AG08396 (cell line): ENCODE measurements around the gene TROAP.

Experiments
- DNase-seq: peaks from one replicate; pipeline ENCODE4 v3.0.0; 2012; ENCODE audit warnings: low spot score, mixed read lengths

Gene TROAP

GRCh38 chr12:49342066-49342913 lies 19.2 kb downstream of the TROAP start:
- DNase-seq: peak; percentile 83

GRCh38 chr12:49342914-49343731 lies 20.1 kb downstream of the TROAP start:
- DNase-seq: peak; percentile 42

- DNase-seq: no peak
Observed at GRCh38 chr12:49344486-49345050, 21.5 kb downstream of the TROAP start.

- DNase-seq: peak; percentile 60
Observed at GRCh38 chr12:49345051-49345824, 22.2 kb downstream of the TROAP start.

- DNase-seq: peak; percentile 39
Observed at GRCh38 chr12:49345825-49346658, 23.0 kb downstream of the TROAP start.

GRCh38 chr12:49346659-49347310 lies 23.7 kb downstream of the TROAP start, which contains the start of gene DNAJC22:
TSS of gene DNAJC22 (plus strand) at chr12:49346888. CDS start at chr12:49348873, 1,985 bp downstream.
- DNase-seq: peak; percentile 43

- peak; percentile 95 for DNase-seq
Observed at GRCh38 chr12:49347311-49348193, 24.5 kb downstream of the TROAP start.

- no peak for DNase-seq
Observed at GRCh38 chr12:49348781-49349180, 25.7 kb downstream of the TROAP start.

GRCh38 chr12:49349266-49349665 lies 26.2 kb downstream of the TROAP start:
- DNase-seq: no peak

GRCh38 chr12:49352351-49352750 lies 29.3 kb downstream of the TROAP start:
- no peak for DNase-seq

GRCh38 chr12:49355913-49356312 lies 32.9 kb downstream of the TROAP start:
- DNase-seq: no peak

- DNase-seq: peak; percentile 55
Observed at GRCh38 chr12:49357103-49357678, 34.1 kb downstream of the TROAP start.

- peak; percentile 62 for DNase-seq
Observed at GRCh38 chr12:49358483-49359141, 35.6 kb downstream of the TROAP start.

- DNase-seq: peak; percentile 15
Observed at GRCh38 chr12:49359671-49360070, 36.6 kb downstream of the TROAP start.

- DNase-seq: no peak
Observed at GRCh38 chr12:49362077-49362476, 39.0 kb downstream of the TROAP start.

GRCh38 chr12:49364989-49365388 lies 41.9 kb downstream of the TROAP start:
- DNase-seq: peak; percentile 53

- no peak for DNase-seq
Observed at GRCh38 chr12:49365542-49365941, 42.5 kb downstream of the TROAP start.

- DNase-seq: no peak
Observed at GRCh38 chr12:49366096-49366651, 43.1 kb downstream of the TROAP start.
